Urinary bladder (tissue), 4 donors: ENCODE data around the gene DGCR2. TPM values are rescaled to one million over a fixed set of nuclear protein-coding genes. Genes with fewer than 3 reads are reported as not detected.
"Not testable (repeated sequence)": the region's sequence is repeated elsewhere in the genome, so short reads cannot be mapped to it uniquely, and the experiment has no call there.

Experiments used
- DNase-seq: peaks from one replicate; pipeline ENCODE4 v3.0.0-alpha.2; 2015; ENCODE audit errors: extremely low spot score
- H3K27ac ChIP-seq: one replicate; pipeline ENCODE4 v1.5.1; 2013; ENCODE audit warnings: low read depth, mild to moderate bottlenecking, moderate library complexity
- H3K36me3 ChIP-seq: one replicate; pipeline ENCODE4 v1.6.1; 2013; ENCODE audit warnings: mild to moderate bottlenecking, moderate library complexity; ENCODE audit not compliant: insufficient read depth
- H3K4me1 ChIP-seq: one replicate; pipeline ENCODE4 v1.6.1; 2013; ENCODE audit warnings: mild to moderate bottlenecking, moderate library complexity; ENCODE audit not compliant: insufficient read depth
- H3K4me3 ChIP-seq: one replicate; pipeline ENCODE4 v1.5.1; 2013; ENCODE audit warnings: low read depth, low read length
- WGBS: extraction: QIAGEN DNeasy Blood & Tissue Kit; methylation state at CpG from one replicate; pipeline ENCODE4 v1.1.7; 2013; 5-methylcytosine and 5-hydroxymethylcytosine counted together
- polyA plus RNA-seq: library from polyadenylated mRNA; stranded (reverse); fragments of 200-250 nt; gene quantifications from one replicate; pipeline ENCODE4 v1.2.3, GENCODE V29; 2013
- total RNA-seq: library from RNA; depleted of rRNA; stranded (reverse); fragments of >200 nt; gene quantifications from one replicate; pipeline ENCODE4 v1.2.3, GENCODE V29; 2014
- donor health status: healthy with polysubstance abuse.
- donor health status: healthy.

The DGCR2 gene, protein sequence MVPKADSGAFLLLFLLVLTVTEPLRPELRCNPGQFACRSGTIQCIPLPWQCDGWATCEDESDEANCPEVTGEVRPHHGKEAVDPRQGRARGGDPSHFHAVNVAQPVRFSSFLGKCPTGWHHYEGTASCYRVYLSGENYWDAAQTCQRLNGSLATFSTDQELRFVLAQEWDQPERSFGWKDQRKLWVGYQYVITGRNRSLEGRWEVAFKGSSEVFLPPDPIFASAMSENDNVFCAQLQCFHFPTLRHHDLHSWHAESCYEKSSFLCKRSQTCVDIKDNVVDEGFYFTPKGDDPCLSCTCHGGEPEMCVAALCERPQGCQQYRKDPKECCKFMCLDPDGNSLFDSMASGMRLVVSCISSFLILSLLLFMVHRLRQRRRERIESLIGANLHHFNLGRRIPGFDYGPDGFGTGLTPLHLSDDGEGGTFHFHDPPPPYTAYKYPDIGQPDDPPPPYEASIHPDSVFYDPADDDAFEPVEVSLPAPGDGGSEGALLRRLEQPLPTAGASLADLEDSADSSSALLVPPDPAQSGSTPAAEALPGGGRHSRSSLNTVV
- 41.4 TPM for total RNA-seq
- polyA plus RNA-seq, result 61.0 TPM

DNA sequence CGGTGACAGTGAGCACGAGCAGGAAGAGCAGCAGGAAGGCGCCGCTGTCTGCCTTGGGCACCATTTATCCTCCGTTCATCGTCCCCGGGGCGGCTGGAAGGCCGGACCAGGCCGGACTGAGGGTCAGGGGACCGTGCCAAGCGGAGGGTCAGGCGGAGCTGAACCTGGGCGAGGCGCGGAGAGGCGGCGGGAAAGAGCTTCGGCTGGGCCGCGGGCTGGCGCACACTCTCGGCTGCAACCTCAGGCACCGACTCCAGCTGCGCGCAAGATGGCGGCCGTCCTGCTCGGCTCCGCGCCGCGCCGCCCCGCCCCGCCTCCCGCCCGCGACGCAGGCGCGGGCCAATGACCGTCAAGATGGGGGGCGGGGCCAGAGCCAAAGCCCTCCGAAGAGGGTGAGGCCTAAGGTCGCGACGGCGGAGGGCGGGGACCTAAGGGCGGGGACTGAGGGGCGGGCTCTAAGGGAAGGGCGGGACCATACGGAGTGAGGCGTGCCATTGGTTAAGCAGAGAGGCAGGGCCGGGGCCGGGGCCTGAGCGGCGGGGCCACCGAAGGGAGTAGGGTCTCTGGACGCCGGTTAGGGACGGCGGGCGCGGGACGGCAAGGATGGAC is at the start of gene DGCR2:
Gene DGCR2, minus strand, starts transcription at position 270 of the 609 bp plus-strand sequence. Its CDS starts 206 bp downstream, at position 64.
- Histone ChIP-seq H3K27ac (peak within 1 kb of the TSS; percentile 92), H3K4me3 (peak within 1 kb of the TSS; percentile 92), H3K36me3 (no peaks in the 10 kb centered on the region), H3K4me1 (no peaks in the 10 kb centered on the region)
- under 1% methylated on average over 67 of the region's 67 CpGs for WGBS
- peak; percentile 91 for DNase-seq

DNA sequence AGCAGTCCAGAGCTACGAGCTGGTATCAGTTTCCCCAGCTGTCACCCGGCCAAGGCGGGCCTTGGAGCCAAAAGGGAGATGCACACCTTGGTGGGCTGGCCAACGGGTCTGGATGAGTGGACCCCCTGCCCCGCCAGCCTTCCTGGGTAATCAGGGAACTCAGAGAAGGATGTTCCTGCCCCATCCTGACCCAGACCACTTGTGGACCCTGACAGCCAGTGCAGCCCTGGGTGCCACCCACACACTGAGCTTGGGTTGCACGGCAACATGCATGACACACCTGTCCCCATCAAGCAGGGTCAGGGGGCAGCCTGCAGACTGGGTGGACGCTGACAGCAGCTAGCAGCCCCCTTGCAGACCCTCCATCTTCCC is 47.7 kb upstream of the DGCR2 start:
- Histone ChIP-seq H3K36me3 (no peaks in the 10 kb centered on the region), H3K4me3 (no peak overlapping the region), H3K4me1 (peaks cover 1% of the 10 kb centered on the region), H3K27ac (no peak overlapping the region)
- WGBS, result 39% methylated on average over 7 of the region's 7 CpGs
- DNase-seq, result no peak

DNA sequence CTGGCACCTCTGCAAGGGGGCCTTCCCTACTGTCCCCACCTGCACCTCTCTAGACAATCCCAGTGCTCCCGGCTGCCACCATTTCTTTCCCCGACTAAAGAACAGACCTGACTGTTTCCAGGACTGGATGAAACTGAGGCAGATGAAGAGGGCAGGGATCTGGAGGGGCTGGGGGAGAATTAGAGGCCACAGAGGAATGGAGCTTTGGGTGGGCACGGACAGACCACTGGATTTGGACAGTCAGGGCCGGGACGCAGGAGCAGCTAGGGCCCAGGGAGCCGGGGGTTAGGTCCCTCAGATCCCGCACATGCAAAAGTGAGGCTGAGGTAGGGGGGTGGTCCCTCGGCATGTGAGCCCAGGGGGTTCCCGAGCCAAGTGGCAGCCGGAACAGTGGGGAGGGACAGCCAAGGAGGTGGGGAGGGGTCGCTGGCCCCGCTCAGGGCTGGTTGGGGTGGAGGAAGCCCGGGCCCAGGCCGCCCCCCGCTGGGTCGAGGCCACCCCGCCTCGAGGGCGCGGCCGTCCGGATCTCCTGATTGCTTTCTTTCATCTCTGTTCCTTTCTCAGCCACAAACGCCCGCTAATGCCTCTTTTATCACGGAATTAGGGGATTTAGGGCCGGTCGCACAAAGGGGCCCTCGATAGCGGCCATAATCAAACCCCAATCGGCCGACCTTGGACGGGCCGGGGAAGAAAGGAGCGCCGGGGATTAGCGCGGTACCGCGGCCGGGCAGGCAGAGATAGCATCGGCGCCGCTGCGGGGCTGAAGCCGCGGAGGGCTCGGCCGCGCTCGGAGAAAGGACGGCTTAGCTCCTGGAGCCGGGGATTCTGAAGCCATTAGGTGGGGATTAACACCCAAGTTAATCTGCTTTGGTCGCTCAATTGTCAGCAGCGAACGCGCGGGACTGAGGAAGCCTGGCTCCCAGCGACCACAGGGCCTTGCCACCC is 47.1 kb upstream of the DGCR2 start:
- Histone ChIP-seq H3K4me3 (no peak overlapping the region), H3K36me3 (no peaks in the 10 kb centered on the region), H3K4me1 (peaks cover 1% of the 10 kb centered on the region), H3K27ac (no peak overlapping the region)
- 4% methylated on average over 58 of the region's 58 CpGs for WGBS
- no peak for DNase-seq

DNA sequence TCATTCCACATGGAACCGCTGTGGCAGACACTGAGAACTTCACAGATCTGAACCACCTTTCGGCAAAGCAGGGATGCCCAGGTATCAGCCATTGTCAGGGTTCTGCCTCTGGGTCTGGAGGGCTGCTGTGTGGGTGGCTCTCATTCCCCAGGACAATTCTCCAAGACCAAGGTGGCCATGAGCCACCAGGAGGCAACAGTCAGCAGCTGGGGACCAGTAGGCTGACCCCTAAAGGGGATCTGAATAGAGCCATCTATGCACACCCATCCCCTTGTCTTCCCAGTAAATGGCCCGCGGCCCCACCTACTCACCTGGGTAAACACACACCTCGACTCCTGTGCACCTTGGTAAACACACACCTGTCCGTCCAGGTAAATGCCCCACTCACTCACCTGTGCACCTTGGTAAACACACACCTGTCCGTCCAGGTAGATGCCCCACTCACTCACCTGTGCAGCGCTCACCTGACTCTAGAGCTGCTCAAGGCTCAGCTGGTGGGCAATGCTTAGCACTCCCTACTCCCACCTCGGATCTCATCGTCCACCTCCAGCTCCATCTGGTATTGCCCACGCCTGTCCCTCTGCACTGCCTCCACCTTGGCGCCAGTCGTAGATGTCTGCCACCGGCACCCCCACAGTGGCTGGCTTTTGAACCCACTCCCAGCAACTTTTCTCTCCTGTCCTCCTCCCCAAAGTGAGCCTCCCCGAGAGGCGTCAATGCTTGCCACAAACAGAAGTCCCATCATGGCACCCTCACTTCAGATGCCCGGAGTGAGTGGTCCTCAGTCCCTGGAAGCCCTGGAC is 46.1 kb upstream of the DGCR2 start:
- Histone ChIP-seq H3K4me1 (peaks cover 1% of the 10 kb centered on the region), H3K27ac (no peak overlapping the region), H3K36me3 (no peaks in the 10 kb centered on the region), H3K4me3 (no peak overlapping the region)
- 71% methylated on average over 17 of the region's 17 CpGs for WGBS
- no peak for DNase-seq

DNA sequence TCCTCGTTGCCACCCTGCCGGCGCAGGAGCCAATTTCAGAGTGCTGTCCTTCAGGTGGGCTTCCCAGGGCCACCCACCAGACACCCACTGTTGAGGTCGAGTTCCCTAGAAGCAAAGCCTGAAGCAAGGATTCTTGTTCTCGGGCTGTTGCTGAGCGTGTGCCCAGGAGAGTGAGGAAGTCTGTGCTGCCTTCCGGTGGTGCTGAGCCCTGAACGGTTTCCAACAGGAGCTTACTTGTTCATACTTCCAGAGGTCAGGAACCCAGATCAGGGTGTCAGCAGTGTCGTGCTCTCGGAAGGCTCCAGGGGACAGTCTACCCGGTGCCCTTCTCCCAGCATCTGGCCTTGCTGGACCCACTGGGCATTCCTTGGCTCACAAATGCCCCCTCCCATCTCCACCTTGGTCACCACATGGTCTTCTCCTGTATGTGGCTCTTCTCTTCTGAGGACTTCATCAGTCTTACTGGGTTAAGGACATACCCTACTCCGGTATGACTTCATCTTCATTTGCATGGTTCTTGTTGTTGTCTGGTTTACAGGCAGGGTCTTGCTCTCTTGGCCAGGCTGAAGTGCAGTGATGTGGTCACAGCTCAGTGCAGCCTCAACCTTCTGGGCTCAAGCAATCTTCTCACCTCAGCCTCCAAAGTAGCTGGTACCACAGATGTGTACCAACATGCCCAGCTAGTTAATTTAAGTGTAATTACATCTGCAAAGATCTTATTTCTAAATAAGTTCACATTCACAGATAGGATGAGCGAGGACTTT is 45.1 kb upstream of the DGCR2 start:
- Histone ChIP-seq H3K36me3 (no peaks in the 10 kb centered on the region), H3K4me3 (no peak overlapping the region), H3K27ac (no peak overlapping the region), H3K4me1 (peaks cover 1% of the 10 kb centered on the region)
- 75% methylated on average over 13 of the region's 13 CpGs for WGBS
- no peak for DNase-seq

DNA sequence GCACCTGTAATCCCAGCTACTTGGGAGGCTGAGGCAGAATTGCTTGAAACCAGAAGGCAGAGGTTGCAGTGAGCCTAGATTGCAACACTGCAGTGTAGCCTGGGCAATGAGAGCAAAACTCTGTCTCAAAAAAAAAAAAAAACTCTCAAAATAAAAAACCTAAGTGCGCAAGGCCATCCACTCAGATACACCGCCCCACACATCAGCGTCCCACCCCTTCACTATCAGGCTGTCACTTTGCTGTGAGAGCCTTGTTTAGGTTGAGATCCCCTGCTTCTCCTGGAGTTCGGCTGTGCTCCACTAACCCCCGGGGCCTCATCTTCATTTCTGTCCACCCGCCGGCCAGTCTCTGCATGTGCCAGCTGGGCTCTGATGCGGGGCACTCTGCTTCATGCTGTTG is 44.2 kb upstream of the DGCR2 start:
- H3K4me3 ChIP-seq, result no peak overlapping the region
- H3K36me3 ChIP-seq, result no peaks in the 10 kb centered on the region
- no peak for DNase-seq
- peaks cover 1% of the 10 kb centered on the region for H3K4me1 ChIP-seq
- no peak overlapping the region for H3K27ac ChIP-seq
- 75% methylated on average over 8 of the region's 8 CpGs for WGBS

DNA sequence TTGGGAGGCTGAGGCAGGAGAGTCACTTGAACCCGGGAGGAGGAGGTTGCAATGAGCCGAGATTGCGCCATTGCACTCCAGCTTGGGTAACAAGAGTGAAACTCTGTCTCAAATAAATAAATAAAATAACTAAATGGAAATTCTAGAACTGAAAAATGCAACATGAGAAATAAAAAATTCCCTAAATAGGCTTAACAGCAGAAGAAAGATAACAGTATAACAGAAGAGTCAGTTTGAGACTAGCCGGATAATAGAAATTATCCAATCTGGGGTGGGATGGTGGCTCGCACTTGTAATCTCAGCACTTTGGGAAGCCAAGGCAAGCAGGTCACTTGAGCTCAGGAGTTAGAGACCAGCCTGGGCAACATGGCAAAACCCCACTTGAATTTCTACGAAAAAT is 42.2 kb upstream of the DGCR2 start:
- Histone ChIP-seq H3K36me3 (no peaks in the 10 kb centered on the region), H3K27ac (no peak overlapping the region), H3K4me1 (no peaks in the 10 kb centered on the region), H3K4me3 (no peak overlapping the region)
- no peak for DNase-seq
- WGBS, result 95% methylated on average over 6 of the region's 6 CpGs

DNA sequence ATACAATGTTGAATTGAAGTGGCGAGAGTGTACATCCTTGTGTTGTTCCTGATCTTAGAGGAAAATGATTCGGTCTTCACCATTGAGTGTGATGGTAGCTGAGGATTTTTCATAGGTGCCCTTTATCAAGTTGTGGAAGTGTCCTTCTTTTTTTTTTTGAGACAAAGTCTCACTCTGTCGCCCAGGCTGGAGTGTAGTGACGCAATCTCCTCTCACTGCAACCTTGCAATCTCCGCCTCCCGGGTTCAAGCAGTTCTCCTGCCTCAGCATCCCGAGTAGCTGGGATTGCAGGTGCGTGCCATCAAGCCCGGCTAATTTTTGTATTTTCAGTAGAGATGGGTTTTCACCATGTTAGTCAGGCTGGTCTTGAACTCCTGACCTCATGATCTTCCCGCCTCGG is 36.4 kb upstream of the DGCR2 start:
- DNase-seq, H3K4me3 ChIP-seq, H3K4me1 ChIP-seq, H3K36me3 ChIP-seq, H3K27ac ChIP-seq: not testable (repeated sequence)
- 90% methylated on average over 11 of the region's 11 CpGs for WGBS

DNA sequence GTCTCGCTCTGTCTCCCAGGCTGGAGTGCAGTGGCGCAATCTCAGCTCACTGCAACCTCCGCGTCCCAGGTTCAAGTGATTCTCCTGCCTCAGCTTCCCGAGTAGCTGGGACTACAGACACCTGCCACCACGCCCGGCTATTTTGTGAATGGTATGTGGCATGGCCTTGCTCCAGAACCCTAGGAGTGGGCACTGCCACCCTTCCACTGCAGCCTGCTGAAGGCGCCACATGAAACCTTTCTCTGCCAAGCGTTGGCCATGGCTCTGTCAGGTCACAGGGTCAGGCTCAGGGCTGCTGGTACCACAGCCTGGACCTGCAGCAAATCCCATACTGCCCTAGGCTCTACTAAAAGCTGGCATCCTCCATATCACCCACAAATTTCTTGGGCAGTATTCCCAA is 33.9 kb upstream of the DGCR2 start:
- 86% methylated on average over 9 of the region's 9 CpGs for WGBS
- H3K36me3 ChIP-seq, H3K27ac ChIP-seq, DNase-seq, H3K4me1 ChIP-seq, H3K4me3 ChIP-seq: not testable (repeated sequence)

DNA sequence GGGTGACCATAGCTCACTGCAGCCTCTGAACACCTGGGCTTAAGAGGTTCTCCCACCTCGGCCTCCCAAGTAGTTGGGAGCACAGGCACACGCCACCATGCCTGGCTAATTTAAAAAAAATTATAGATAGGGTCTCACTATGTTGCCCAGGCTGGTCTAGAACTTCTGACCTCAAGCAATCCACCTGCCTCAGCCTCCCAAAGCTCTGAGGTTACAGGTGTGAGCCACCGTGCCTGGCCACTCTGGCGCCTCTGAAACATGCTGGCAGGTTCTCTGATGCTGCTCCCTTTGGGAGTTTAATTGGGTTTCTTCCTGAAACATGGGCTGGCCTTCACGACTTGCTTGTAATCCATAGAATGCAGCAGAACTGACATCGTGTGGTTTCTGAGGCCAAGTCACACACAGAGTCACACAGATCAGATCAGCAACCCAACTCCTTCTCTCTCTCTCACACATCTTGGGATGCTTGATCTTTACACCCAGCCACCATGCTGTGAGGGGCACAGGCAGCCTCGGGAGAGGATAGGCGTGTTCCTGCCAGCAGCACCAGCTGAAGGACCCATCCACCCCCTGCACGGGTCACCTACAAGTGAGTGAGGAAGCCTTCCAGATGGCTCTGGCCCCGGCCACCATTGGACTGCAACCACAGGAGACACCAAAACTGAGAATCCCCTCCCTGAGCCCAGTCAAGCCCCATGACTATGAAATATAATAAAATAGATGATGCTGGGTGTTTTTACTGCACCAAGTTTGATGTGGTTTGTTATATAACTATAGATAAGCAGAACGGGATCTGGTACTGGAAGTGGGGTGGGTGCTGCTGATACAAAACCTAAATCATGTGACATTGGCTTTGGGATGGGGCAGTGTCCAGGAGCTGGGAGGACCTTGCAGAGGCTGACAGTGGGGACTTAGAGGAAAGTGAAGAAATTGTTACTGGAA is 31.0 kb upstream of the DGCR2 start:
- WGBS, result 60% methylated on average over 11 of the region's 11 CpGs
- no peak for DNase-seq
- Histone ChIP-seq H3K27ac (no peak overlapping the region), H3K36me3 (no peaks in the 10 kb centered on the region), H3K4me1 (peaks cover 1% of the 10 kb centered on the region), H3K4me3 (no peak overlapping the region)

DNA sequence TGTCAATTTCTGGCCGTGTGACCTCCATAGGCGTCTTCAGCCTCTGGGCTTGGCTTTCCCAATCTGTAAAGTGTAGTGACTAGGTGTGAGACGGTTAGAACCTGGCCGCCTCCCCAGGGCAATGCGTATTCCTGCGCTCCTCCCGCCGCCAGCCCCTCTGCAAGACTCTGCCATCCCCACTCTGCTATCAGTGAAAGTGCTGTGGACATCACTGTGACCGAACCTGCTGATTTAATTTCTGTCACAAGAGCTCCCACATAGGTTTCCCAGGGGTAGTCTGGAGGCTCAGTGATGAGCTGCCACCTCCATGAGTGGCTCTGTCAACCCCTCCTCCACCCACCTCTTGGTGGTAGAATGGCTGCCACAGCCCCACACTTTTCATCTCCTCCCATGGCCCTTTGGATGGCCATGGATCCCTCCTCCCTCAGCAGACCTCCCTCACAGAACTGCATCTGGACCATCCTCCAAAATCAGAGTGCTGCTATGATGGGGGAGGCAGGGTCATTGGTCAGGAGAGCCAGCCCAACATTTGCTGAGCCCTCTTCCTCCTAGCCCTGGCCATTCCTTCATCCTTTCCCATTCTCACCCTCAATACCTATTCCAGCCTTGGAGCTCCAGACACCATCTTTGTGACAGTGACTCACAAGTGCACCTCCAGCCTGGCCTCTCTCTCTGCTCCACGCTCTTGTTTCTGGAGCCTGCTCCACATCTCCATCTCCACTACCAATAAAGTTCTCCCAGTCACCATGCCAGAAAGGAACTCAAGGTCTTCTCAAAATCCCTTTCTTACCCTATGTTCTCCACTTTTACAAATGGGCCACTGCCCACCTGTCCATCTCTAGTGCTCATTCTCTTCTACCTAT is 29.3 kb upstream of the DGCR2 start:
- 49% methylated on average over 10 of the region's 10 CpGs for WGBS
- peaks cover 1% of the 10 kb centered on the region for H3K4me1 ChIP-seq
- DNase-seq, result no peak
- no peaks in the 10 kb centered on the region for H3K36me3 ChIP-seq
- no peak overlapping the region for H3K27ac ChIP-seq
- H3K4me3 ChIP-seq, result no peak overlapping the region
